Measurements from ENCODE around the gene TBC1D22B.

DNA sequence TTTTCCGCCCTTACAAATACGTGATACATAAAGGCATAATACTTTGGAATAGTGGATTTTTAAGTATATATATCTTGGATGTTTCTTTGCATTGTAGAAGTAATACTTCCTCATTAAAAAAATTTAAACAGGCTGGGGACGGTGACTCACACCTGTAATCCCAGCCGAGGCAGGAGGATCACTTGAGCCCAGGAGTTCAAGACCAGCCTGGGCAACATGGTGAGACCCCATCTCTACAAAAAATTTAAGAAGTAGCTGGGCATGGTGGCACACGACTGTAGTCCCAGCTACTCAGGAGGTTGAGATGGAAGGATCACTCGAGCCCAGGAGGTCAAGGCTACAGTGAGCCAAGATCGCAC, 57.6 kb downstream of the TBC1D22B start:
- TF ChIP-seq EZH2 (IDR thresholded peaks at IDR 0.05; ENCODE audit: insufficient read depth, poor library complexity, severe bottlenecking) (no peak), EZH2phosphoT487 (IDR thresholded peaks at IDR 0.05; ENCODE audit: insufficient read depth, low read depth) (no peak)
